ENCODE results near the gene FBLN7.

FBLN7 gene

GRCh38 chr2:112161431-112162145, 23.4 kb downstream of the FBLN7 start:
- TF ChIP-seq GATA3 (IDR thresholded peaks at IDR 0.05; ENCODE audit: low read depth, low read length) (no peak), GATA2 (IDR thresholded peaks at IDR 0.05; ENCODE audit: low read depth, low read length) (no peak)

- TF ChIP-seq GATA2 (IDR thresholded peaks at IDR 0.05; ENCODE audit: low read depth, low read length) (no peak), GATA3 (IDR thresholded peaks at IDR 0.05; ENCODE audit: low read depth, low read length) (no peak)
These were observed 24.2 kb downstream of the FBLN7 start for GRCh38 chr2:112162341-112162740.

- no peak for TF ChIP-seq GATA2 (IDR thresholded peaks at IDR 0.05; ENCODE audit: low read depth, low read length)
- no peak for TF ChIP-seq GATA3 (IDR thresholded peaks at IDR 0.05; ENCODE audit: low read depth, low read length)
These were observed 24.8 kb downstream of the FBLN7 start for GRCh38 chr2:112162956-112163355.

- no peak for TF ChIP-seq GATA3 (IDR thresholded peaks at IDR 0.05; ENCODE audit: low read depth, low read length)
- TF ChIP-seq GATA2 (IDR thresholded peaks at IDR 0.05; ENCODE audit: low read depth, low read length): no peak
These were observed 25.4 kb downstream of the FBLN7 start for GRCh38 chr2:112163541-112163981.

- TF ChIP-seq GATA2 (IDR thresholded peaks at IDR 0.05; ENCODE audit: low read depth, low read length) (no peak), GATA3 (IDR thresholded peaks at IDR 0.05; ENCODE audit: low read depth, low read length) (no peak)
These were observed 26.7 kb downstream of the FBLN7 start for GRCh38 chr2:112164876-112165275.

GRCh38 chr2:112165296-112165695, 27.1 kb downstream of the FBLN7 start:
- no peak for TF ChIP-seq GATA2 (IDR thresholded peaks at IDR 0.05; ENCODE audit: low read depth, low read length)
- TF ChIP-seq GATA3 (IDR thresholded peaks at IDR 0.05; ENCODE audit: low read depth, low read length): no peak

- TF ChIP-seq GATA3 (IDR thresholded peaks at IDR 0.05; ENCODE audit: low read depth, low read length): no peak
- TF ChIP-seq GATA2 (IDR thresholded peaks at IDR 0.05; ENCODE audit: low read depth, low read length): no peak
These were observed 28.8 kb downstream of the FBLN7 start for GRCh38 chr2:112166806-112167499.

GRCh38 chr2:112168422-112169124, 30.4 kb downstream of the FBLN7 start:
- TF ChIP-seq GATA3 (IDR thresholded peaks at IDR 0.05; ENCODE audit: low read depth, low read length) (no peak), GATA2 (IDR thresholded peaks at IDR 0.05; ENCODE audit: low read depth, low read length) (no peak)

- TF ChIP-seq GATA3 (IDR thresholded peaks at IDR 0.05; ENCODE audit: low read depth, low read length): no peak
- no peak for TF ChIP-seq GATA2 (IDR thresholded peaks at IDR 0.05; ENCODE audit: low read depth, low read length)
These were observed 32.3 kb downstream of the FBLN7 start for GRCh38 chr2:112170495-112170894.

- TF ChIP-seq GATA2 (IDR thresholded peaks at IDR 0.05; ENCODE audit: low read depth, low read length) (peak; percentile 77; the same call in 1 of the 2 replicates), GATA3 (IDR thresholded peaks at IDR 0.05; ENCODE audit: low read depth, low read length) (peak; percentile 44; the same call in 1 of the 2 replicates)
These were observed 35.6 kb downstream of the FBLN7 start for GRCh38 chr2:112173646-112174319.

- TF ChIP-seq GATA2 (IDR thresholded peaks at IDR 0.05; ENCODE audit: low read depth, low read length): no peak
- TF ChIP-seq GATA3 (IDR thresholded peaks at IDR 0.05; ENCODE audit: low read depth, low read length): no peak
These were observed 36.2 kb downstream of the FBLN7 start for GRCh38 chr2:112174383-112174782.

- no peak for TF ChIP-seq GATA3 (IDR thresholded peaks at IDR 0.05; ENCODE audit: low read depth, low read length)
- TF ChIP-seq GATA2 (IDR thresholded peaks at IDR 0.05; ENCODE audit: low read depth, low read length): no peak
These were observed 37.1 kb downstream of the FBLN7 start for GRCh38 chr2:112175333-112175732.

GRCh38 chr2:112175958-112176573, 37.9 kb downstream of the FBLN7 start:
- TF ChIP-seq GATA3 (IDR thresholded peaks at IDR 0.05; ENCODE audit: low read depth, low read length) (no peak), GATA2 (IDR thresholded peaks at IDR 0.05; ENCODE audit: low read depth, low read length) (no peak)

Data from SH-SY5Y (cell line).